Psoas muscle (tissue), 8 donors: ENCODE measurements around the gene CISD3. TPM values are rescaled to one million over a fixed set of nuclear protein-coding genes. Genes with fewer than 3 reads are reported as not detected.
A peak's percentile ranks its signal among the peaks of the same experiment; 100 is the strongest.

Experiments used
- ATAC-seq, 4 donors: fragments of 200-7000 bp; cut with Tn5 transposase; one replicate each; pipeline ENCODE4 v1.9.1; 2020; ENCODE audit warnings: moderate library complexity in 3 of 4, mild to moderate bottlenecking in 2 of 4
- DNase-seq, 2 donors: peaks; one replicate each; pipeline ENCODE4 v3.0.0-alpha.2; 2020
- H3K27ac ChIP-seq: fragments of 200-600 bp; one replicate; pipeline ENCODE4 v1.8.0; 2022
- H3K27me3 ChIP-seq, 3 donors: fragments of 200-600 bp in 1 of 3; one replicate each; pipeline versions ENCODE4 v1.6.1 to v1.8.0; 2013 to 2022; ENCODE audit warnings: low read length in 2 of 3, mild to moderate bottlenecking in 2 of 3, moderate library complexity in 1 of 3; ENCODE audit not compliant: insufficient read depth in 3 of 3
- H3K36me3 ChIP-seq, 2 donors: fragments of 200-600 bp in 1 of 2; one replicate each; pipeline versions ENCODE4 v1.6.1 to v1.8.0; 2013 to 2022; ENCODE audit warnings: low read depth in 1 of 2, mild to moderate bottlenecking in 1 of 2, moderate library complexity in 1 of 2; ENCODE audit not compliant: insufficient read depth in 1 of 2
- H3K4me1 ChIP-seq: fragments of 200-600 bp; one replicate; pipeline ENCODE4 v1.8.0; 2022
- H3K4me3 ChIP-seq: fragments of 200-600 bp; one replicate; pipeline ENCODE4 v1.8.0; 2022; ENCODE audit warnings: mild to moderate bottlenecking
- H3K9me3 ChIP-seq: fragments of 200-600 bp; one replicate; pipeline ENCODE4 v1.8.0; 2022
- WGBS, 3 donors: extraction: QIAGEN DNeasy Blood & Tissue Kit; methylation state at CpG; one replicate each; pipeline versions ENCODE4 v1.1.6 to v1.1.7; 2013; 5-methylcytosine and 5-hydroxymethylcytosine counted together
- intact Hi-C, 2 donors: fragments of 100-400 bp; cut with DNase I; formaldehyde crosslinking; loops; one replicate each; pipeline versions ENCODE4 v1.11.0 to v1.14.2; 2022
- polyA plus RNA-seq, 3 donors: library from polyadenylated mRNA; stranded (reverse); fragments of 200-250 nt; gene quantifications; one replicate each; pipeline ENCODE4 v1.2.3, GENCODE V29; 2013
- total RNA-seq, 4 donors: library from RNA; stranded (reverse); fragmentation: NEBNext Ultra II Directional in 2 of 4; extraction: Animal tissue kit (Norgen Biotek cat#: 25700) in 2 of 4; gene quantifications; one replicate each; pipeline versions ENCODE4 v1.2.1 to v1.2.4, GENCODE V29; 2021 to 2023
- TF ChIP-seq, protein P1 (sequence below): fragments of 200-600 bp; IDR thresholded peaks from one replicate; pipeline ENCODE4 v1.8.0; 2022; ENCODE audit warnings: antibody characterized with exemption
- donor health status: healthy with polysubstance abuse.
- donor health status: DM: no; HTN: no; CAD: no; lungs with moderate emphysema.
- donor health status: Bipolar disorder and iron deficiency.
- donor health status: healthy.
- donor health status: DM: yes; HTN: yes; CAD: no.
- donor health status: DM: no; HTN: no; CAD: no.
- donor health status: DM: no; HTN: no; CAD: no.
- donor health status: DM: yes; HTN: yes; CAD: no.

CISD3 gene
- total and polyA plus RNA-seq, 7 donors: 29.9 to 83.6 (median 41.5) TPM

DNA sequence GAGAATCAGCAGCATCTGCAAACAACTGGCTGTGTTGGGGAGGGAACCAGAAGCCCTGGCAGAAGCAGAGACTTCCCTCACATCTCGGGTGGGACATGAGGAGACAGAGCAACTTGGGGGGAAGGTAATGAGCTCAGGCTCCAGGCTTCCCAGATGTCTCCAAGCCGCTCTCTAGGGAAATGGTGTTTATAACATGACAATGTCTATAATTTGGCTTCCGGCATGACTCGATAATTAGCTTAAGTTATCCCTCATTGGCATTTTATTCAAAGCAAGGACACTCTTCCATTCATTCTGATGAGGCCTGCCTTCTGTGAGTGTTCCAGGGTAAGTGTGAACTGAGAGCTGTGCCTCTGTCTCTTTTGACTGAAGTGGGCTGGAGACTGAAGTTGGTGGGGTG, 39.8 kb upstream of the CISD3 start:
- intact Hi-C loops: no loop called here
- TF ChIP-seq, protein P1, sequence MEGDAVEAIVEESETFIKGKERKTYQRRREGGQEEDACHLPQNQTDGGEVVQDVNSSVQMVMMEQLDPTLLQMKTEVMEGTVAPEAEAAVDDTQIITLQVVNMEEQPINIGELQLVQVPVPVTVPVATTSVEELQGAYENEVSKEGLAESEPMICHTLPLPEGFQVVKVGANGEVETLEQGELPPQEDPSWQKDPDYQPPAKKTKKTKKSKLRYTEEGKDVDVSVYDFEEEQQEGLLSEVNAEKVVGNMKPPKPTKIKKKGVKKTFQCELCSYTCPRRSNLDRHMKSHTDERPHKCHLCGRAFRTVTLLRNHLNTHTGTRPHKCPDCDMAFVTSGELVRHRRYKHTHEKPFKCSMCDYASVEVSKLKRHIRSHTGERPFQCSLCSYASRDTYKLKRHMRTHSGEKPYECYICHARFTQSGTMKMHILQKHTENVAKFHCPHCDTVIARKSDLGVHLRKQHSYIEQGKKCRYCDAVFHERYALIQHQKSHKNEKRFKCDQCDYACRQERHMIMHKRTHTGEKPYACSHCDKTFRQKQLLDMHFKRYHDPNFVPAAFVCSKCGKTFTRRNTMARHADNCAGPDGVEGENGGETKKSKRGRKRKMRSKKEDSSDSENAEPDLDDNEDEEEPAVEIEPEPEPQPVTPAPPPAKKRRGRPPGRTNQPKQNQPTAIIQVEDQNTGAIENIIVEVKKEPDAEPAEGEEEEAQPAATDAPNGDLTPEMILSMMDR: no peak
- Histone ChIP-seq H3K9me3 (no peaks in the 10 kb centered on the region), H3K36me3 (no peaks in the 10 kb centered on the region), H3K27ac (no peak overlapping the region), H3K4me3 (no peak overlapping the region), H3K27me3 (no peaks in the 10 kb centered on the region), H3K4me1 (peaks cover 14% of the 10 kb centered on the region)
- WGBS, 3 donors: 82 to 87% (median 84%) methylated on average over 4 of the region's 4 CpGs
- no peak for DNase-seq
- no peak for ATAC-seq

DNA sequence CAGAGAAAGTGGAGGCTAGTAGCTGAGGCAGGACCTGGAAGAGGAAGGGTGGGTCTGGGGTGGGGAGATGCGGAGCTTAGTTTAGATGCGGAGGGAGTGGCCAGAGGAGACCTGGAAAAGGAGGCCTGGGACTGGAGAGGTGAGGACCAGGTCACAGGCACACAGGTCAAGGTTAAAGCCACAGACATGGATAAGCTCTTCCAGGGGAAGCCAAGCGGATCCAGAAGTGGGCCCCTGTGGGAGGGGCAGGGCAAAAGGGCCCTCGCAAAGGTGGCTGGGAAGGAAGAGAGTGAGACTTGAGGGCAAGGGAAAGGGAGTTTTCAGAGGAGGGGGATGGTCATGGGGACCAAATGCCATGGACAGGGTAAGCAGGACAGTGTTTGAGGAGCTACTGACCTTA, 39.0 kb upstream of the CISD3 start:
- no peak for ATAC-seq
- Histone ChIP-seq H3K27me3 (no peaks in the 10 kb centered on the region), H3K27ac (no peak overlapping the region), H3K4me3 (no peak overlapping the region), H3K36me3 (no peaks in the 10 kb centered on the region), H3K9me3 (no peaks in the 10 kb centered on the region), H3K4me1 (peaks cover 14% of the 10 kb centered on the region)
- WGBS, 3 donors: 83 to 84% (median 83%) methylated on average over 4 of the region's 4 CpGs
- intact Hi-C loops: no loop called here
- DNase-seq: no peak
- TF ChIP-seq, protein P1: no peak

DNA sequence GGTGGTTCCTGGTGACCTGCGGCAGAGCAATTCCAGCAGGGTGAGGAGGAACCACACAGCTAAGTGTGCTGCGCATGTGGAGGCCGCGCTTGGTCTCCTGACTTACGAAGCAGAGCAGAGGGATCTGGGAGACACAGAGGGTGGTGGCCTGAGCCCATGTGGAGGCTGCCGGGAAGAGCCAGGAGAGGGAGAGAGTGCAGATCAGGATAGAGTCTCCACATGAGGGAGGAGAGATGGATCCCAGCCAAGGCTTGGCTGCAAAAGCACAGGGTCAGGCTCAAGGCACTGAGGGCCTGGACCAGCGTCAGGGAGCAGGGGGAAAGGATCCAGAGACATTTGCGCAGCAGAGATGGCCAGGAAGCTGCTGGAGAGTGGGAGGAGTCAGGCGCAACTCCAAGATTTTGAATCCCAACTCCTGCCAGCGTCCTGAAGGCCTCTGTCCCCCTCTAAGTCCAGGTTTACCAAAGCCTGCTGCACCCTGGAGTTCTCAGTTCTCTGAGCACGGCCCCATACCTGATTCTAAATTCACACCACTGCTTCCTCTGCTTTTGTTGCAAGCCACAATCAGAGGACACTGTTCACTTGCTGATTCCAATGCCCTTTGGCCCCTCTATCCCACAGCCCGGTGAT, 36.3 kb upstream of the CISD3 start:
- intact Hi-C loops: no loop called here
- 11 to 12% (median 11%) methylated on average over 12 of the region's 12 CpGs for WGBS, 3 donors
- ATAC-seq (peak; percentile 88 to 94 (median 92)), DNase-seq (peak; percentile 91 to 94)
- H3K4me3 ChIP-seq: peak overlapping the region; percentile 22
- peak overlapping the region; percentile 67 for H3K27ac ChIP-seq
- peaks cover 14% of the 10 kb centered on the region for H3K4me1 ChIP-seq
- no peaks in the 10 kb centered on the region for H3K9me3 ChIP-seq
- no peaks in the 10 kb centered on the region for H3K27me3 ChIP-seq
- TF ChIP-seq, protein P1: no peak
- no peaks in the 10 kb centered on the region for H3K36me3 ChIP-seq

DNA sequence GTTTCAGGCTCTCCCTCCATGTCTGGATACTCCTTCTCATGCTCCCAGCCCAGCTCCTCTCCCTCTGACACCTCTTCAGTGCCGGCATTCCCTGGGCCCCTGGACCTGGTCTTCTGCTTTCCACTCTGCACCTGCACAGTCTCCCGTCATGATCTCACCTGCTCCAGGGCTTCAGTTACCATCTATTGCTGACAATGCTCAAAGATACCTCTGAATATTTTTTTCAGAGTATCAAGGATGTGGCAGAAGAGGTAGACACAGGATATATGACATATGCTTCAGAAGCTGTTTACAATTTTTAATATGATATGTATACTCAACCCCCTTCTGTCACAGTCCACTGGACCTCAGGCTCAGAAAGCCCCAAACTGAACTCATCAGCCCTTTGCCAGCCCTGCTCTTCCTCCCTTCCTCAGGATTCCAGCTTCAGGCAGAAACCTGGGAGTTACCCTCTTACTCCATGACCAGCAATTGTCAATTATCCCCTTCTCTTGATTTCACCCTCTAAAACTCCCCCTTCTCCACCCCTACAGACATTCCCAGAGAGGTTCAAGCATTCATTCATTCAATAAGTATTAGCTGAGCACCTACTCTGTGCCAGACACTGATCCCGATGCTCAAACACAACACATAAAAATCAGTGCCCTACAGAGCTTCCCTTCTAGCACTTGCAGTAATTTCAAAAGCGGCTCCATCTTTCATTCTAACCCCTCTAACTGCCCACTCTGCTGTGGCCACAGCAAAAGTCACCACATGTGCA, 32.9 kb upstream of the CISD3 start:
- DNase-seq: no peak
- intact Hi-C loops: loop anchor here in 1 of 2 donors (5.0 kb wide), 1 partner anchor 35 kb away; the partner anchor contains the start of gene CISD3
- TF ChIP-seq, protein P1: no peak

More for the DNA sequence above, 32.9 kb upstream of the CISD3 start:
- no peak overlapping the region for H3K27ac ChIP-seq
- H3K27me3 ChIP-seq: no peaks in the 10 kb centered on the region
- peaks cover 27% of the 10 kb centered on the region for H3K4me1 ChIP-seq
- no peaks in the 10 kb centered on the region for H3K9me3 ChIP-seq
- no peak for ATAC-seq
- H3K4me3 ChIP-seq: no peak overlapping the region
- no peaks in the 10 kb centered on the region for H3K36me3 ChIP-seq
- WGBS, 3 donors: 84 to 91% (median 90%) methylated on average over 4 of the region's 4 CpGs
